Spleen (tissue), 11 donors: ENCODE data around the gene SLC7A14. TPM values are rescaled to one million over a fixed set of nuclear protein-coding genes. Genes with fewer than 3 reads are reported as not detected.

Source experiments
- DNase-seq: peaks from one replicate; pipeline ENCODE4 v3.0.0-alpha.2; 2020
- H3K27ac ChIP-seq, 8 donors: fragments of 200-600 bp; sonication (generic) in 7 of 8; 1 replicate in 4 of 8; 2 replicates in 4 of 8; pipeline versions ENCODE4 v1.5.0 to v1.8.0; 2016 to 2021; ENCODE audit warnings: inconsistent platforms in 4 of 8, mild to moderate bottlenecking in 4 of 8, moderate library complexity in 1 of 8
- H3K27me3 ChIP-seq, 7 donors: fragments of 200-600 bp; sonication (generic) in 6 of 7; replicated peaks in 1 of 7; 1 replicate in 4 of 7; 2 replicates in 3 of 7; pipeline versions ENCODE4 v1.5.0 to v1.8.0; 2016 to 2021; ENCODE audit warnings: inconsistent platforms in 3 of 7, mild to moderate bottlenecking in 1 of 7
- H3K36me3 ChIP-seq, 6 donors: fragments of 200-600 bp; sonication (generic) in 5 of 6; 1 replicate in 4 of 6; 2 replicates in 2 of 6; pipeline versions ENCODE4 v1.5.0 to v1.8.0; 2016 to 2021; ENCODE audit warnings: inconsistent platforms in 2 of 6
- H3K4me1 ChIP-seq, 6 donors: fragments of 200-600 bp; sonication (generic) in 5 of 6; 1 replicate in 3 of 6; 2 replicates in 3 of 6; pipeline versions ENCODE4 v1.5.0 to v1.8.0; 2016 to 2021; ENCODE audit warnings: inconsistent platforms in 3 of 6
- H3K4me3 ChIP-seq, 8 donors: fragments of 200-600 bp; sonication (generic) in 7 of 8; 1 replicate in 4 of 8; 2 replicates in 4 of 8; pipeline versions ENCODE4 v1.5.0 to v1.8.0; 2016 to 2021; ENCODE audit warnings: inconsistent platforms in 4 of 8, mild to moderate bottlenecking in 4 of 8, moderate library complexity in 2 of 8
- H3K9me3 ChIP-seq, 8 donors: fragments of 200-600 bp; sonication (generic) in 7 of 8; 1 replicate in 4 of 8; 2 replicates in 4 of 8; pipeline versions ENCODE4 v1.5.0 to v1.8.0; 2016 to 2021; ENCODE audit warnings: inconsistent platforms in 4 of 8
- CTCF ChIP-seq, 11 experiments: fragments of 200-600 bp in 7 of 11; fragments of 450-650 bp in 4 of 11; sonication (generic) in 4 of 11; IDR thresholded peaks in 8 of 11; conservative IDR thresholded peaks in 3 of 11; 1 replicate in 7 of 11; 2 replicates in 4 of 11; pipeline versions ENCODE4 v1.4.0 to v1.8.0; 2016 to 2021; ENCODE audit warnings: antibody characterized with exemption in 11 of 11, inconsistent platforms in 4 of 11, mild to moderate bottlenecking in 1 of 11
- POLR2A ChIP-seq, 3 donors: fragments of 450-650 bp; IDR thresholded peaks; one replicate each; pipeline ENCODE4 v1.5.1; 2017; ENCODE audit warnings: antibody characterized with exemption in 3 of 3, mild to moderate bottlenecking in 1 of 3
- POLR2AphosphoS5 ChIP-seq, 3 donors: sonication (generic); formaldehyde crosslinking; IDR thresholded peaks; one replicate each; pipeline ENCODE4 v1.5.1; 2017; ENCODE audit warnings: antibody characterized with exemption in 3 of 3
- WGBS, 5 donors: extraction: QIAGEN DNeasy Blood & Tissue Kit in 3 of 5; methylation state at CpG; one replicate each; pipeline versions ENCODE4 v1.1.5 to v1.1.7; 2013 to 2018; 5-methylcytosine and 5-hydroxymethylcytosine counted together
- intact Hi-C: fragments of 100-400 bp; cut with DNase I; formaldehyde crosslinking; loops from one replicate; pipeline ENCODE4 v1.15.0; 2023; ENCODE audit warnings: low total_unique reads
- polyA plus RNA-seq, 3 donors: library from polyadenylated mRNA; stranded (reverse); fragments of 200-250 nt; gene quantifications; one replicate each; pipeline ENCODE4 v1.2.1, GENCODE V29; 2013
- total RNA-seq, 7 donors: library from RNA; depleted of rRNA in 3 of 7; stranded (reverse); fragments of >200 nt in 3 of 7; fragmentation: NEBNext Ultra II Directional in 4 of 7; extraction: Animal tissue kit (Norgen Biotek cat#: 25700) in 4 of 7; gene quantifications; one replicate each; pipeline versions ENCODE4 v1.1.0 to v1.2.1, GENCODE V29; 2016 to 2021
- donor health status: healthy with polysubstance abuse.
- donor health status: DM: no; HTN: no; CAD: no; lungs with moderate emphysema.
- donor health status: DM: no; HTN: no; CAD: no.
- donor health status: Bipolar disorder and iron deficiency.
- donor health status: healthy.
- donor health status: DM: no; HTN: no; CAD: no.
- donor health status: DM: yes; HTN: yes; CAD: no.

Gene SLC7A14
- total and polyA plus RNA-seq, 10 donors, result under 0.01 TPM; not detected in 9

GRCh38 chr3:170486398-170486797 is 99.5 kb downstream of the SLC7A14 start:
- peaks cover 0 to 3% (median 0%) of the 10 kb centered on the region in 7 donors for H3K27me3 ChIP-seq
- H3K36me3 ChIP-seq, result no peaks in the 10 kb centered on the region
- no peaks in the 10 kb centered on the region for H3K4me1 ChIP-seq
- no peak overlapping the region for H3K4me3 ChIP-seq
- H3K9me3 ChIP-seq, result no peaks in the 10 kb centered on the region
- TF ChIP-seq CTCF (IDR thresholded peaks at IDR 0.05 in 8 of 11, conservative IDR thresholded peaks at IDR 0.05 in 3 of 11) (no peak), POLR2AphosphoS5 (IDR thresholded peaks at IDR 0.05) (no peak), POLR2A (IDR thresholded peaks at IDR 0.05) (no peak)
- DNase-seq, result no peak
- WGBS, 5 donors, result 86 to 94% (median 87%) methylated on average over 9 of the region's 9 CpGs
- intact Hi-C loops, result no loop called here
- no peak overlapping the region for H3K27ac ChIP-seq

GRCh38 chr3:170485696-170486095 is 100.2 kb downstream of the SLC7A14 start:
- Histone ChIP-seq H3K9me3 (no peaks in the 10 kb centered on the region), H3K4me1 (no peaks in the 10 kb centered on the region), H3K27ac (no peak overlapping the region), H3K4me3 (no peak overlapping the region), H3K27me3 (peaks cover 0 to 3% (median 0%) of the 10 kb centered on the region in 7 donors), H3K36me3 (no peaks in the 10 kb centered on the region)
- WGBS, 5 donors, result 82 to 92% (median 83%) methylated on average over 4 of the region's 4 CpGs
- no peak for DNase-seq
- intact Hi-C loops, result no loop called here
- TF ChIP-seq CTCF (IDR thresholded peaks at IDR 0.05 in 8 of 11, conservative IDR thresholded peaks at IDR 0.05 in 3 of 11), result no peak
- TF ChIP-seq POLR2AphosphoS5 (IDR thresholded peaks at IDR 0.05), result no peak
- no peak for TF ChIP-seq POLR2A (IDR thresholded peaks at IDR 0.05)

- Histone ChIP-seq H3K27ac (no peak overlapping the region), H3K4me3 (no peak overlapping the region), H3K4me1 (no peaks in the 10 kb centered on the region), H3K36me3 (no peaks in the 10 kb centered on the region), H3K27me3 (peaks cover 0 to 3% (median 0%) of the 10 kb centered on the region in 7 donors), H3K9me3 (no peaks in the 10 kb centered on the region)
- no peak for DNase-seq
- TF ChIP-seq POLR2AphosphoS5 (IDR thresholded peaks at IDR 0.05), result no peak
- no peak for TF ChIP-seq CTCF (IDR thresholded peaks at IDR 0.05 in 8 of 11, conservative IDR thresholded peaks at IDR 0.05 in 3 of 11)
- TF ChIP-seq POLR2A (IDR thresholded peaks at IDR 0.05), result no peak
- 61 to 79% (median 67%) methylated on average over 3 of the region's 3 CpGs for WGBS, 5 donors
- intact Hi-C loops, result no loop called here
These were observed 100.6 kb downstream of the SLC7A14 start for GRCh38 chr3:170485294-170485693.

- Histone ChIP-seq H3K27me3 (peaks cover 0 to 3% (median 0%) of the 10 kb centered on the region in 7 donors), H3K36me3 (no peaks in the 10 kb centered on the region), H3K4me3 (no peak overlapping the region), H3K27ac (no peak overlapping the region), H3K4me1 (no peaks in the 10 kb centered on the region), H3K9me3 (no peaks in the 10 kb centered on the region)
- TF ChIP-seq POLR2AphosphoS5 (IDR thresholded peaks at IDR 0.05) (no peak), CTCF (IDR thresholded peaks at IDR 0.05 in 8 of 11, conservative IDR thresholded peaks at IDR 0.05 in 3 of 11) (no peak), POLR2A (IDR thresholded peaks at IDR 0.05) (no peak)
- no peak for DNase-seq
- intact Hi-C loops, result no loop called here
- WGBS, 5 donors, result 58 to 65% (median 63%) methylated on average over 4 of the region's 4 CpGs
These were observed 101.0 kb downstream of the SLC7A14 start for GRCh38 chr3:170484869-170485268.
